Stimulated activated CD4-positive, alpha-beta T cell treated with anti-CD3 and anti-CD28 coated beads, Interleukin-1b, Interleukin-23, amount 100 ng/mL, for 1 hour (primary cell): ENCODE data around the gene MFSD12.

Experiments used
- DNase-seq, 2 donors: peaks; one replicate each; pipeline ENCODE4 v3.0.0-alpha.2; 2020; ENCODE audit warnings: low read depth in 2 of 2

The MFSD12 gene

DNA sequence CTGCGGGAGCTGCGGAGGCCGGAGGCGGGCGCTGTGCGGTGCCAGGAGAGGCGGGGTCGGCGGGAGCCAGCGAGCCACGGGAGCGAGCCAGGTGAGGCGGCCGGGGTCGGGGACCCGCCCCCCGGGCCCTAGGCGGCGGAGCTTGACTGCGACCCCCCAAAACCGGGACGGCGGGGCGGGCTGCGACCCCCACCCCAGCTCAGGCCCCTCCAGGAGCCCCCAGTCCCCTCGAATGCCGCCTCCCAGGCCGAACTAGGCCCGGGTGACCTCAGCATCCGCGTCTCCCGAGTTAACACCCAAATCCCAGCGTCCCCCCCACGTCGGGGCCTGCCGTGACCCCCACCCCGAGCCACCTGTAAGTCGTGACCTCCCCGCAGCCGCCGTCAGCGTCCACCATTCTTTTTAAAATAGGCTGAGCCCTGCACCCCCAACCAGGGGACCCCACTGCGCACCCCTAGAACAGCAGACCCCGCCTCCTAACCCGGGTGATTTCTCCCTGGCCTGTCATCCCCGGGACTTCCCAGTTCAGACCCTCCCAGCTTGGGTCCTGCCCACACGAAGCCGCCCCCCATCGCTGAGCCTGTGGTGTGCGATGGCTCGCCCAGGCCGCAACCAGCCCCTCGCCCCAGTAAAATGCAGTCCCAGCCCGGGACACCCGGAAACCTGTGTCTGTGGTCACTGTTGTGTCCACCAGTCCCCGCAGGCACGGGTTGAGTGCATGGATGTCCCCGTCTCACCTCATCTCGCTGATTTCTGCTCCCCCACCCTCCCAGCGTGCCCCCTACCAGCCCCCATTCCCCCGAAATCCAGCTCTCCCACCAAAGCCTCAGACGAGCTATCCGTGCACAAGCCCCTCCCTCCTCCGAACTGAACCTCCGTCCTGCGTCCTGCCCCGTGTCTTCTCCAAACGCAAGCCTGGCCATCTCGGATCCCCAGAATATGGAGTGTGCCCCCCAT is 50.7 kb downstream of the MFSD12 start:
- no peak for DNase-seq

DNA sequence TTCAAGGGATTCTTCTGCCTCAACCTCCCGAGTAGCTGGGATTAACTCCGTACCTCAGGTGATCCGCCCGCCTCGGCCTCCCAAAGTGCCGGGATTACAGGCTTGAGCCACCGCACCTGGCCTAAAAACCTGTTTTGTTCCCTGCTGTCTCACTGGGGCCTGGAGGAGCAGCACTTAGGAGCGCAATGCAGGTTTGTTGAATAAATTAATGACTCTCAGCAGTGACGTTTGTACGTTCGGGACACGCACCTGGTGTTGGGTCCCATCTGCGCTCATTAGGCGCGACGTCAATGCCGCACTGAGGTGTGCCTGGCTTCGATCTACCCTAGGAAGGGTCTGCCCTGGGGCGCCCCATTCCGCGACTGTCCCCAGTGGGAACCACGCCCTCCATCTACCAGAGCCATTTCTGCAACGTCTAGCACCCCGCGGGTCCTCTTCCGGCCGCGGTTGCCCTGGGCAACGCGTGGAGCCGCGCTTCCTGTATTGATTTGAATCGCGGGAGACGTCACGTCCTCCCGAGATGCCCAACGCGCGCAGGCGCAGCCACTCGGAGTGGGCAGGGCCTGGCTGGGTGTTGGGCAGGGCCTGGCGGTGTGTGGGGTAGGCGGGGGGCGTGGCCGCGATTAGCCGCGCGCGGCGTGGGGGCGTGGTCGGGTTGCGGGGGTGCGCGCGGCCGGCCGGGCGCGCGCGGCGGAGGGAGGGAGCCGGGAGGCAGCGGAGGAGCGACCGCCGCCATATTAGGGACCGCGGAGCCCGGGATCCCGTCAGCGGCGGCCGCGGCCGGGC is 51.6 kb downstream of the MFSD12 start, which contains the start of gene FZR1:
Gene FZR1 (plus strand): TSS at position 714 of the 786 bp plus-strand sequence. CDS start 16,679 bp downstream, outside the sequence.
- peak; percentile 99 to 100 for DNase-seq

DNA sequence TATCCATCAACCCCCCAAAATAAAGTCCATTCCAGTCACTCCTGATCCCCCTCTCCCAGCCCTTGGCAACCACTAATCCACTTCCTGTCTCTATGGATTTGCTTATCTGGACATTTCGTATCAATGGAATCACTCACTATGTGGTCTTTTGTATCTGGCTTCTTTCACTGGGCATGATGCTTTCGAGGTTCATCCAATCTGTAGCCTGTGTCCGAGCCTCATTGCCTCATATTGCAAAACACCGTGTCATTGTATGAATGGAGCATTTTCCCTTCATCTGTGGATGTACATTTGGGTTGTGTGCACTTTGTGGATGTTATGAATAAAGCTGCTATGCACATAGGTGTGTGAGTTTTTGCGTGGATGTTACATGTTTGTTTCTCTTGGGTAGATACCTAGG is 52.7 kb downstream of the MFSD12 start:
- DNase-seq: no peak

DNA sequence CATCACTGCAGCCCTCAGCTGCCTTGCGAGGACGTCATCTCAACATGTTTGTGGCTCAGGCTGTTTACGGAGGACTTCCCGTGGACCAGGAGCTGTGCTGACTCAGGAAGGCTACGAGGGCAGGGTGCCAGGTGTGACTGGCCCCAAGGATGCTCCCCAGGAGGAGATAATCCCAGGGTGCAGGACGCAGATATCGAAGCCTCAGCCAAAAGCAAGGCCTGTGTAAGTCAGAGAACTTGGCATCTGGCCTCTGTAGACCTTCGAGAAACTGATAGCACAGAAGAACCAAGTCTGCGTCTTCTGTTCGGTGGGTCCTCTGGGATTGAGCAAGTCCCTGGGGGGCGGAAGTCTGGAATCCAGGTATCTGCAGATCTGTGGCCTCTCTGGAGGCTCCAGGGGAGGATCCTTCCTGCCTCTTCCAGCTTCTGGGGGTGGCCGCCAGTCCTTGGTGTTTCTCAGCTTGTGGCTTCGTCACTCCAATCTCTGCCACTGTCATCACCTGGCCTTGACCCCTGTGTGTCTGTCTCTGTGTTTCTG is 54.3 kb downstream of the MFSD12 start:
- DNase-seq: no peak

DNA sequence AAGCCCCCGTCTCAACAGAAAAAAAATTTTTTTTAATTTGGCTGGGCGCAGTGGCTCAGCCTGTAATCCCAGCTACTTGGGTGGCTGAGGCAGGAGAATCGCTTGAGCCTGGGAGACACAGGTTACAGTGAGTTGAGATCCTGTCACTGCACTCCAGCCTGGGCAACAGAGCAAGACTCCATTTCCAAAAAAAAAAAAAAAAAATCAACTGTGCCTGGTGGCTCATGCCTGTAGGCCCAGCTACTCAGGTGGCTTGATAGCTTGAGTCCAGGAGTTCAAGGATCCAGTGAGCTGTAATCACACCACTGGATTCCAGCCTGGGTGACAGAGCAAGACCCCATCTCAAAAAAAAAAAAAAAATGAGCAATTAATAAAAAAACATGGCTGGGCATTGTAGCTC is 55.6 kb downstream of the MFSD12 start:
- DNase-seq: no peak

DNA sequence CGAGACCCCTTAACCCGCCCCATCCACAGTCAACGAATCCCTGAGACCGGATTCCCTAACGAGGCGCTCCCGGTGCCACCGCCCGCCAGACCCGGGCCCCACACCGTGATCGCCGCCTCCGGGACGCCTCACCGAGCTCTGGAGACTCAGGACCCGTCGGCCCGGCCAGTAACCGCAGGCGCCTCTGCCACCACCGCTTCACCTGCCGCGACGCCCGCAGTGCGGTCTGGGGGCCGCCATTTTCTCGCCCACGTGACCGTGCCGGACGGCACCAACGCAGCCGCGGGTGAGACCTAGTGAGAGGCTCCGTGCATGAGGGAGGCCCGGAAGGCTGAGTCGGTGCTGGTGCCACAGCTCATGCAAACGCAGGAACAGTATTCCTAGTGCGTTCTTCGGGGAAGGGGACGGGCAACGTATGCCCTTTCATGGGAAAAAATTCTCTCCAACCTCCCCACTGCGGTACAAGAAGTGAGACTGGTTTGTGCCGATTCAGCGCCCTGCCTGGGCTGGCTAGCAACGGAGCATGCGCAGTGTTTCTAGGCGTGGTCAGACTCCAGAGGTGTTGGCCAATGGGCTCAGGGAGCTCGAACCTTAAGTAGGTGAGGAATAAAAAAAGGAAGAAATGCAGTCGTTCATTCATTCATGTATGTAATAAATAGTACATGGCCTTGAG is 56.8 kb downstream of the MFSD12 start, which contains the start of gene DOHH:
Gene DOHH (minus strand): TSS at position 246 of the 673 bp plus-strand sequence. CDS start 3,860 bp downstream, outside the sequence.
- DNase-seq: peak; percentile 89

DNA sequence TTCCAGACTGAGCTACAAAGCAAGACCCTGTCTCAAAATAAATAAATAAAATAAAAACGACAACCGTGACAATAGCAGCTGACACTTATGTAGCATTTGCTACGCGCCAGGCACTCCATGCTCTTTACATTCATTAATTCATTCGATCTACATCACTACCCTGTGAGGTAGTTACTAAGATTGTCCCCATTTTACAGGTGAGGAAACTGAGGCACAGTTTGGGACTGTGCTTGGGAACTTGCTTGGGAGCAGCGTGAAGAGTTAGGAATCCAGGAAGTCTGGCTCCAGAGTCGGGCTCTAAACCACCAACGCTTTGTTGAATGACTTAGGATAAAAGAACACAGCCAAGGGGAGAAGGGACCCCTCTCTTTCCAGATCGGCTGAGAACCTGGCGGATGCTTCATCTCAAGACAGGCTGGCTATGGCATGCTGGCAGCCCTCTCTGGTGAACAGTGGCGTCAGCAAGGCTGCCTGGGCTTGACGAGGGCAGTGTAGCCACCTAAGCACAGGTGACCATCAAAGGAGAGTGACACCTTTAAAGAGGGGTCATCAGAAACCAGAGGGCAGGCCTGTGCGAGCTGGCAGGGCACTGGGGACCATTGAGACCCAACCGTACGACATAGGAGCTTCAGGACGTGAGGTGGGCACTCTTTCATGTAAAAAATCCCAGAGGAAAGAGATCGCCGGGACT is 57.5 kb downstream of the MFSD12 start:
- no peak for DNase-seq

DNA sequence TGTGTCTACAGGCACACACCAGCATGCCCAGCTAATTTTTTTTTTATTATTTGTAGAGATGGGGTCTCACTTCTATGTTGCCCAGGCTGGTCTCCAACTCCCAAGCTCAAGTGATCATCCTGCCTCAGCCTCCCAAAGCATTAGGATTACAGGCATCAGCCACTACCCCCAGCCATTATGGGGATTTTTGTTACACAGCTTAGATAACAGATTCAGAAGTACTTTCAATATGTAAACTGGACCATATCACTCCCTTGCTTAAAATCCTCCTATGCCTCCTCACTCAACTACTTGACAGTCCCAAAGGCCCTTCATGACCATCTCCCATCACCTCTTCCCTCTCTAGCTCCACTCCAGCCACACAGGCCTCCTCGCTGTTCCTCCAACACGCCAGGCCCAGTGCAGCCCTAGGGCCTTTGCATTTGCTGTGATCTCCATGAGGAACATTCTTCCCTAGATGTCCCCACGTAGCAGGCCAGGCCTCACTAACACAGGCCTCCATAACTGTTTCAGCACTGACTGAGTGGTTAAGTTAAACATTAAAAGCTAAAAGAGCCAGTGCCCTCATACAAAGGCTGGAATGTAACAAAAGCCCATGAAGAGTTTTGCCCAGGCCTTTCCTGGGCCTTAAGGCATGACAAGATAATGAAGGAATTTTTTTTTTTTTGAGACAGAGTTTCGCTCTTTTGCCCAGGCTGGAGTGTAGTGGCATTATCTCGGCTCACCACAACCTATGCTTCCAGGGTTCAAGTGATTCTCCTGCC is 59.4 kb downstream of the MFSD12 start:
- no peak for DNase-seq

DNA sequence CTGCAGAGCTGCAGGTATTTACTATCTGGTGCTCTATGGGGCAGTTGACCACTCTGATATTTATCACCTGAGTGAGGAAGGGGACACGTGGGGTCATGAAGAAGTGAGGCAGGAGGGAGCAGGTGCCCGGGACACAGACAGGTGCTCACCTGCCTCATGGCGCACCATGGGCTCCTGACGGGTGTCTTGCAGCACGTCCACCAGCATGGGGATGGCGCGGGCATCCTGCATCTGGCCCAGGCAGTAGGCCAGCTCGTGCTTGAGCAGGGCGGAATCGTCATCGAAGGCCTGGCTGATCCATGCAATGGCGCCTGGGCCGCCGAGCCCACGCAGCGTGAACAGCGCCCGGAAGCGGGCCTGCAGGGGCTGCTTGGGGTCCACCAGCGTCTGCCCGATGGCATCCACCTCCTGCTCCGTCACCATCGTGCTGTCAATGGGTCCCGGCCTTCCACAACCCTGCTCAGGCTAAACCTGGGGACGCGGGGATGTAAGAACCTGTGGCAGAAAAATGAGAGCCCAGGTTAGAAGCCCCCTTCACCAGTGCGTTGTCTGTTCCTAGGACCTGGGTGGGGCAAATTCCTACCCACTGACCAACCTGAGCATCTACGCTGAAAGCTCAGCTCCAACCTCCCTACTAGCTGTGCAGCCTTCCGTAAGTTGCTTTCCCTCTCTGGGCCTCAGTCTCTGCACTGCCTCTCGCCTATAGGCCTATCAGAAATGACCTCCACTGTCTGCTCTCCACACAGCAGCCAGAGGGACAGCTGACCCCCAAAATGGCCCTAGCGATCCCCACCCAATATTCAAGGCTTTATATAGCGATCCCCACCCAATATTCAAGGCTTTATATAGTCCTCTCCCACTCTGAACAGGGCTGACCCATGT is 60.8 kb downstream of the MFSD12 start:
- no peak for DNase-seq

DNA sequence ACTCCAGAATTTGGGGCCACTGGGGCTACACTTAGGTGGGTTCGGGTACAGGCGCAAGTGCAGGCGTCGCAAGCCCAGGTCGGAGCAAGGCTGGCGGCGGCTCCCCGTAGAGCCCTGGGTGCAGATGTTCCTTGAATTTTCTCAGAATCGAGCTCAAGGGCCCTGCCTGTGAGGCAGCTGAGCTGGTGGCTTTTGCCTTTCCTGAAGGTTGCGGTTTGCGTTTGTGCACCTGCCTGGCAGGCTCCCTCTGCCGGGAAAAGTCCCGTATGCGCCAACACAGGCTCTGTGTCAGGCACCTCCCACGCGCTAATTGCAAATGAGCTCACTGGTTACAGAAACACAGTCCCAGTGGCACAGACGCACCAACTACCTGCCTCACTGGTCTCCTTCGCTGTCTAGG is 62.8 kb downstream of the MFSD12 start:
- peak in 1 of 2 donors; percentile 36 for DNase-seq
